Upper lobe of left lung (tissue), 4 donors: ENCODE results near the gene ASCL1.

Experiments used
- EP300 ChIP-seq, 4 donors: sonication (generic); formaldehyde crosslinking; IDR thresholded peaks; one replicate each; pipeline ENCODE4 v1.5.1; 2017; ENCODE audit warnings: antibody characterized with exemption in 4 of 4, control low read depth in 2 of 4
- POLR2A ChIP-seq, 4 donors: fragments of 450-650 bp; IDR thresholded peaks; one replicate each; pipeline ENCODE4 v1.5.1; 2016 to 2017; ENCODE audit warnings: antibody characterized with exemption in 4 of 4, mild to moderate bottlenecking in 2 of 4
- POLR2AphosphoS5 ChIP-seq, 2 donors: sonication (generic); formaldehyde crosslinking; IDR thresholded peaks; one replicate each; pipeline ENCODE4 v1.5.1; 2017; ENCODE audit warnings: antibody characterized with exemption in 2 of 2
- TF ChIP-seq, protein P1 (sequence below), 6 experiments: fragments of 450-650 bp in 4 of 6; fragments of 200-600 bp in 2 of 6; sonication (generic) in 2 of 6; IDR thresholded peaks; one replicate each; pipeline ENCODE4 v1.5.1; 2016 to 2019; ENCODE audit warnings: antibody characterized with exemption in 6 of 6

DNA sequence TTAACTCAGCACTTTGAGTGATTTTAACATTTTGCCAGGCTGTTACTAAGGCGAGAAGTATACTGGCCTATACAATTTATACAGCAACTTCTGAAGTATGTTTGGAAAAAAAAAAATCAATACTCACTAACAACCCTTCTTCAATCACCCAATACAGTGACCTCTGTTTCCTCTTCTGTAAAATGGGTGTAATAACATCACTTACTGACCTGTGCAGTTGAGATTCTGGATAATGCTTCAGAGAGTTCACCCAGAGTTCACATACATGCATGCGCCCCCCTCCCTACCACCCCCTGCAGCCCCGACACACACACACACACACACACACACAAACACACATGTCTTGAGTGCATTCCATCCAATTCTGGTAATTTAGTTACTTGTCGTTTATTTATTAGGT, 49.6 kb upstream of the ASCL1 start:
- TF ChIP-seq, protein P1, sequence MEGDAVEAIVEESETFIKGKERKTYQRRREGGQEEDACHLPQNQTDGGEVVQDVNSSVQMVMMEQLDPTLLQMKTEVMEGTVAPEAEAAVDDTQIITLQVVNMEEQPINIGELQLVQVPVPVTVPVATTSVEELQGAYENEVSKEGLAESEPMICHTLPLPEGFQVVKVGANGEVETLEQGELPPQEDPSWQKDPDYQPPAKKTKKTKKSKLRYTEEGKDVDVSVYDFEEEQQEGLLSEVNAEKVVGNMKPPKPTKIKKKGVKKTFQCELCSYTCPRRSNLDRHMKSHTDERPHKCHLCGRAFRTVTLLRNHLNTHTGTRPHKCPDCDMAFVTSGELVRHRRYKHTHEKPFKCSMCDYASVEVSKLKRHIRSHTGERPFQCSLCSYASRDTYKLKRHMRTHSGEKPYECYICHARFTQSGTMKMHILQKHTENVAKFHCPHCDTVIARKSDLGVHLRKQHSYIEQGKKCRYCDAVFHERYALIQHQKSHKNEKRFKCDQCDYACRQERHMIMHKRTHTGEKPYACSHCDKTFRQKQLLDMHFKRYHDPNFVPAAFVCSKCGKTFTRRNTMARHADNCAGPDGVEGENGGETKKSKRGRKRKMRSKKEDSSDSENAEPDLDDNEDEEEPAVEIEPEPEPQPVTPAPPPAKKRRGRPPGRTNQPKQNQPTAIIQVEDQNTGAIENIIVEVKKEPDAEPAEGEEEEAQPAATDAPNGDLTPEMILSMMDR (IDR thresholded peaks at IDR 0.05): no peak
- TF ChIP-seq EP300 (IDR thresholded peaks at IDR 0.05) (no peak), POLR2A (IDR thresholded peaks at IDR 0.05) (no peak), POLR2AphosphoS5 (IDR thresholded peaks at IDR 0.05) (no peak)
